Endothelial cell of umbilical vein (primary cell): ENCODE results near the gene ARHGAP42.

Experiments
- EZH2 ChIP-seq: IDR thresholded peaks from 2 replicates; pipeline ENCODE4 v1.6.1; 2012; ENCODE audit warnings: borderline replicate concordance, low read depth, mild to moderate bottlenecking, moderate library complexity, low read length, inconsistent platforms; ENCODE audit not compliant: severe bottlenecking
- FOS ChIP-seq: IDR thresholded peaks from 2 replicates; pipeline ENCODE4 v1.6.1; 2011; ENCODE audit warnings: mild to moderate bottlenecking, low read length, moderate library complexity, borderline replicate concordance; ENCODE audit not compliant: insufficient read depth
- GATA2 ChIP-seq: IDR thresholded peaks from 2 replicates; pipeline ENCODE4 v1.7.0; 2011; ENCODE audit warnings: low read depth, mild to moderate bottlenecking, moderate library complexity, mixed read lengths, low read length; ENCODE audit not compliant: insufficient read length, insufficient read depth
- JUN ChIP-seq: IDR thresholded peaks from 2 replicates; pipeline ENCODE4 v1.6.1; 2011; ENCODE audit warnings: borderline replicate concordance, low read depth; ENCODE audit not compliant: insufficient read length, insufficient read depth
- MYC ChIP-seq: IDR thresholded peaks from one replicate; pipeline ENCODE4 v1.6.1; 2011; ENCODE audit warnings: mild to moderate bottlenecking, low read depth, low read length
- POLR2A ChIP-seq: IDR thresholded peaks from 2 replicates; pipeline ENCODE4 v1.6.1; 2012; ENCODE audit warnings: low read depth, mild to moderate bottlenecking, control low read depth, low read length
- POLR2AphosphoS5 ChIP-seq: IDR thresholded peaks from 2 replicates; pipeline ENCODE4 v1.6.1; 2012; ENCODE audit warnings: low read depth, mild to moderate bottlenecking, control low read depth, low read length, moderate library complexity; ENCODE audit not compliant: insufficient read depth
- TF ChIP-seq, protein P1 (sequence below), 2 donors: IDR thresholded peaks; 1 replicate in 1 of 2; 2 replicates in 1 of 2; pipeline ENCODE4 v1.5.1; 2011; ENCODE audit warnings: low read length in 2 of 2, mild to moderate bottlenecking in 2 of 2, moderate library complexity in 2 of 2, control low read depth in 1 of 2, inconsistent platforms in 1 of 2, low read depth in 1 of 2; ENCODE audit not compliant: insufficient read depth in 1 of 2; ENCODE audit errors: extremely low read depth in 1 of 2
- TF ChIP-seq, protein P2 (sequence below): IDR thresholded peaks from 2 replicates; pipeline ENCODE4 v1.6.1; 2011; ENCODE audit not compliant: insufficient read depth, insufficient read length

DNA sequence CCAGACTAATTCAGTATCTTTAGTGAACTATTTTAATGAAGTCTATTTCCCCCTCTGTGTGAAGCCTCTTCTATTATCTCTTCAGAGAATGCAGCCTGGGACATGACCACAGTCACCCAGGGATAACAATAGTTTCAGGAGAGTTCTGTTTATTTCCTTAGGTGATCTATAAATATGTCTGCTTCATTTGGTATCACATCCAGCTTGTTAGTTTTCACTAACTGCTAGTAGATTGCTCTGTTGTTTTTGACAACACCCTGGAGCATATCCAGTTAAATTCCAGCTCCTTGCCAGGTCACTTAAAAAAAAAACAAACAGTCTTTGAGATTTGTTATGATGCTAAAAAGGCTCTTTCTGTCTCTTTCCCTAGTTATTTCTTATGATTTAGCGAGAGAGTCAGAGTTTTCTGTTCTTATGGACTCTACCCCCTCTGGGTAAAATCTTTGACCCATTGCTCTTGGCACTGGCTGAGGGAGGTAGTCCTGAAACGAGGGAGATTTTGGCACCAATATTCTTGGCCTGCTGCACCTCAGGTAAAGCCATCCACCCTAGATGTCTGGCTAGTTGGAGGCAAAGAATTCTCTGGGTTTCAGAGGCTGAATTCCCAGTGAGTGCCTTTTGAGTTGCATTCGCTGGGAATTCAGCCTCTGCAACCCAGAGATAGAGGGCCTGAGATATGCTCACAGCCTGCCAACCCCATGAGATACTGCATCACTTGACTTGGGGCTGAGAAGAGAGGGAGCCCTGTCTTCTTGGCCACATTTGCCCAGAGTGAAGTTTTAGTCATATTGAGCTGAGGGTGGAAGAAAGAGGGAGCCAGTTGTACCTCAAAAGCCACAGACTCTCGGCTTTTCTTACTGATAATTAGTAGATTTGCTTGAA lies 283.4 kb downstream of the ARHGAP42 start:
- no peak for TF ChIP-seq POLR2AphosphoS5
- TF ChIP-seq, protein P1, sequence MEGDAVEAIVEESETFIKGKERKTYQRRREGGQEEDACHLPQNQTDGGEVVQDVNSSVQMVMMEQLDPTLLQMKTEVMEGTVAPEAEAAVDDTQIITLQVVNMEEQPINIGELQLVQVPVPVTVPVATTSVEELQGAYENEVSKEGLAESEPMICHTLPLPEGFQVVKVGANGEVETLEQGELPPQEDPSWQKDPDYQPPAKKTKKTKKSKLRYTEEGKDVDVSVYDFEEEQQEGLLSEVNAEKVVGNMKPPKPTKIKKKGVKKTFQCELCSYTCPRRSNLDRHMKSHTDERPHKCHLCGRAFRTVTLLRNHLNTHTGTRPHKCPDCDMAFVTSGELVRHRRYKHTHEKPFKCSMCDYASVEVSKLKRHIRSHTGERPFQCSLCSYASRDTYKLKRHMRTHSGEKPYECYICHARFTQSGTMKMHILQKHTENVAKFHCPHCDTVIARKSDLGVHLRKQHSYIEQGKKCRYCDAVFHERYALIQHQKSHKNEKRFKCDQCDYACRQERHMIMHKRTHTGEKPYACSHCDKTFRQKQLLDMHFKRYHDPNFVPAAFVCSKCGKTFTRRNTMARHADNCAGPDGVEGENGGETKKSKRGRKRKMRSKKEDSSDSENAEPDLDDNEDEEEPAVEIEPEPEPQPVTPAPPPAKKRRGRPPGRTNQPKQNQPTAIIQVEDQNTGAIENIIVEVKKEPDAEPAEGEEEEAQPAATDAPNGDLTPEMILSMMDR (IDR thresholded peaks at IDR 0.05; ENCODE audit: extremely low read depth in 1 of 2, insufficient read depth in 1 of 2, low read depth in 1 of 2, low read length in 2 of 2) = no peak
- no peak for TF ChIP-seq POLR2A
- no peak for TF ChIP-seq MYC
- TF ChIP-seq, protein P2, sequence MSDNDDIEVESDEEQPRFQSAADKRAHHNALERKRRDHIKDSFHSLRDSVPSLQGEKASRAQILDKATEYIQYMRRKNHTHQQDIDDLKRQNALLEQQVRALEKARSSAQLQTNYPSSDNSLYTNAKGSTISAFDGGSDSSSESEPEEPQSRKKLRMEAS = no peak
- no peak for TF ChIP-seq FOS
- TF ChIP-seq EZH2 = no peak
- TF ChIP-seq JUN = no peak
- no peak for TF ChIP-seq GATA2
